ENCODE measurements around the gene CES2.

Gene CES2

DNA sequence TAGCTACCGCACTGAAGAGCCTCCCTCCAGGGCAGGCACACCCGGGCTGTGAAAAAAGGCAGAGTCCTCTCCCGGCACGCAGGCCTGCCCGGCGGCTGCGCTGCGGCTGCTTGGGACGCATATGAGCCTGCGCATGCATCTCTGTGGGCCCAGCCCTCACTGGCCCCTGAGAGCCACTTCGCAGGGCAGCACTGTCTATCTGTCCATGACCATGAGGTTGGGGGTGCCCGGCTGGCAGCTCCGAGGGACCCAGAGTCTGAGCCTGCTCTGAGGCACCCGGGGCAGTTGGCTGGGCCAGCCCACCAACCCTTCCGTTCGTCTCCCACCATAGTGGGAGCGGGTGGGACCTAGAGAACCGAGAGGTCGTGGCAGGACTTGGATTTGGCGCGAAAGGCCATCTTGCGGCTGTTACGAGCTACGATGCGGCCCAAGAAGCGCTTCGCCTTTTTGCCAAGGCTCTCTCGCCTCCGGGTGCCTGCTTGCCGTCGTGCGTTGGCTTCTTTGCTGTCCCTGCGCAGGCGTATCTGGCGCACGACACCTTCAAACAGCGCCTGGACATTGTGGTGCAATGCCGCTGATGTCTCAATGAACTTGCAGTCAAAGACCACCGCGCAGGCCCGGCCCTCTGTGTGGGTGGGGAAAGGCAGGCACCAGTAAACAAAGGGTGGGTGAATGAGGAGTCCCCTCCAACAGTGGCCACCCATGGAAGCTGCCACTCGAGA, 13.4 kb upstream of the CES2 start:
- Histone ChIP-seq H3K27me3 (ENCODE audit: insufficient read depth, low read length) (0 out of 2 replicates have a peak, but pooled peaks cover 4% of the 10 kb centered on the region), H3K4me1 (ENCODE audit: insufficient read depth, low read length, severe bottlenecking) (peaks cover 10% of the 10 kb centered on the region), H3K9ac (ENCODE audit: low read length) (no peak overlapping the region), H2AFZ (ENCODE audit: low read length) (no peak overlapping the region), H3K79me2 (ENCODE audit: insufficient read depth, low read length) (no peaks in the 10 kb centered on the region), H3K36me3 (ENCODE audit: insufficient read depth, low read length) (no peaks in the 10 kb centered on the region), H3K4me3 (ENCODE audit: low read depth, low read length, poor library complexity, severe bottlenecking) (no peak overlapping the region), H4K20me1 (ENCODE audit: insufficient read depth, low read length) (no peaks in the 10 kb centered on the region), H3K27ac (ENCODE audit: low read depth, low read length, poor library complexity, severe bottlenecking) (no peak overlapping the region), H3F3A (ENCODE audit: insufficient read depth, low read length) (no peaks in the 10 kb centered on the region), H3K9me2 (ENCODE audit: low read depth, low read length) (no peaks in the 10 kb centered on the region), H3K4me2 (ENCODE audit: low read length) (no peak overlapping the region), H3K9me3 (ENCODE audit: low read length) (no peaks in the 10 kb centered on the region)
- TF ChIP-seq, protein P1, sequence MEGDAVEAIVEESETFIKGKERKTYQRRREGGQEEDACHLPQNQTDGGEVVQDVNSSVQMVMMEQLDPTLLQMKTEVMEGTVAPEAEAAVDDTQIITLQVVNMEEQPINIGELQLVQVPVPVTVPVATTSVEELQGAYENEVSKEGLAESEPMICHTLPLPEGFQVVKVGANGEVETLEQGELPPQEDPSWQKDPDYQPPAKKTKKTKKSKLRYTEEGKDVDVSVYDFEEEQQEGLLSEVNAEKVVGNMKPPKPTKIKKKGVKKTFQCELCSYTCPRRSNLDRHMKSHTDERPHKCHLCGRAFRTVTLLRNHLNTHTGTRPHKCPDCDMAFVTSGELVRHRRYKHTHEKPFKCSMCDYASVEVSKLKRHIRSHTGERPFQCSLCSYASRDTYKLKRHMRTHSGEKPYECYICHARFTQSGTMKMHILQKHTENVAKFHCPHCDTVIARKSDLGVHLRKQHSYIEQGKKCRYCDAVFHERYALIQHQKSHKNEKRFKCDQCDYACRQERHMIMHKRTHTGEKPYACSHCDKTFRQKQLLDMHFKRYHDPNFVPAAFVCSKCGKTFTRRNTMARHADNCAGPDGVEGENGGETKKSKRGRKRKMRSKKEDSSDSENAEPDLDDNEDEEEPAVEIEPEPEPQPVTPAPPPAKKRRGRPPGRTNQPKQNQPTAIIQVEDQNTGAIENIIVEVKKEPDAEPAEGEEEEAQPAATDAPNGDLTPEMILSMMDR (IDR thresholded peaks at IDR 0.05; ENCODE audit: low read length), result no peak
- TF ChIP-seq EZH2 (IDR thresholded peaks at IDR 0.05; ENCODE audit: borderline replicate concordance, low read length), result no peak

DNA sequence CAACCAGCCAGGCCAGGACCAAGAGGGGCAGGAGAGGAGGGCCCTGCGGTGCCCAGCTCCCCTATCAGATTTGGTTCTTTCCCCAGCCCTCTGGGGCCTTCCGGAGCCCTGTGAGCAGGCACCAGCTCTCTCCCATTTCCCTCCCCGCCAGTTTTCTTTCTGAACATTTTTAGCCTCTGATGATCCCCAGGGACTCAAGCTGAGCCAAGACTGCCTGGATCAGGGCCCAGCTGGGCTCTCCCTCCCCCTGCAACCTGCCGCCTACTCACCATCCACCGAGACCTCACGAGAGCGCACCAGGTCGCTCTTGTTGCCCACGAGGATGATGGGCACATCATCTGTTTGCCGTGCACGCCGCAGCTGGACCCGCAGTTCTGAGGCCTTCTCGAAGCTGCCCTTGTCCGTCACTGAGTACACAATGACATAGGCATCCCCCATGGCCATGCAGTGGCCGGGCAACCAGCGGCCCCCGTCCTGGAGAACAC, 12.0 kb upstream of the CES2 start:
- no peak overlapping the region for H2AFZ ChIP-seq (ENCODE audit: low read length)
- TF ChIP-seq EZH2 (IDR thresholded peaks at IDR 0.05; ENCODE audit: borderline replicate concordance, low read length), result no peak
- TF ChIP-seq, protein P1 (IDR thresholded peaks at IDR 0.05; ENCODE audit: low read length), result no peak

DNA sequence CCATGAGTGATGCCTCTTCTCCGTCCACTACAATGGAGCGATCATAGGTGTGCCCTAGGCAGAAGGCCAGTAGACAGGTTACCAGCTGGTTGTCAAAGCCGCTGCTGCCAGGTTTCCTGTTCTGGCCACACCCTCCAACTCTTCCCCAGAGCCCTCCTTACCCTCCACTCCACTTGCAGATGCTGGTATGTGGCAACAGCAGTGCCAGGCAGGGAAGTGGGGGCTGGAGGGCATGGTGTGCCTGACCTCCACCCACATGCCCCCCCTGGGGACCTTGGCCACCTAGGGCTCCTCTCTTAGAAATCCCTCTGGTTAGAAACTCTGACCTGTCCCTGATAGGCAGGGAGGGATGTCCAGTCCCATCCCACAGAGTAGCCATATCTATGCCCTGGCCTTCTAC, 11.4 kb upstream of the CES2 start:
- H3K4me1 ChIP-seq (ENCODE audit: insufficient read depth, low read length, severe bottlenecking), result peaks cover 10% of the 10 kb centered on the region
- H3K79me2 ChIP-seq (ENCODE audit: insufficient read depth, low read length), result no peaks in the 10 kb centered on the region
- no peak overlapping the region for H3K9ac ChIP-seq (ENCODE audit: low read length)
- no peaks in the 10 kb centered on the region for H3F3A ChIP-seq (ENCODE audit: insufficient read depth, low read length)
- TF ChIP-seq, protein P1 (IDR thresholded peaks at IDR 0.05; ENCODE audit: low read length), result no peak
- H3K27me3 ChIP-seq (ENCODE audit: insufficient read depth, low read length), result 0 out of 2 replicates have a peak, but pooled peaks cover 4% of the 10 kb centered on the region
- H4K20me1 ChIP-seq (ENCODE audit: insufficient read depth, low read length), result no peaks in the 10 kb centered on the region
- H3K9me2 ChIP-seq (ENCODE audit: low read depth, low read length), result no peaks in the 10 kb centered on the region
- H3K27ac ChIP-seq (ENCODE audit: low read depth, low read length, poor library complexity, severe bottlenecking), result no peak overlapping the region
- no peak overlapping the region for H2AFZ ChIP-seq (ENCODE audit: low read length)
- H3K9me3 ChIP-seq (ENCODE audit: low read length), result no peaks in the 10 kb centered on the region
- no peak overlapping the region for H3K4me3 ChIP-seq (ENCODE audit: low read depth, low read length, poor library complexity, severe bottlenecking)
- no peaks in the 10 kb centered on the region for H3K36me3 ChIP-seq (ENCODE audit: insufficient read depth, low read length)
- no peak overlapping the region for H3K4me2 ChIP-seq (ENCODE audit: low read length)

More for the DNA sequence above, 12.0 kb upstream of the CES2 start:
- Histone ChIP-seq H3K9me3 (ENCODE audit: low read length) (no peaks in the 10 kb centered on the region), H4K20me1 (ENCODE audit: insufficient read depth, low read length) (no peaks in the 10 kb centered on the region), H3K4me1 (ENCODE audit: insufficient read depth, low read length, severe bottlenecking) (peaks cover 10% of the 10 kb centered on the region), H3K27ac (ENCODE audit: low read depth, low read length, poor library complexity, severe bottlenecking) (no peak overlapping the region), H3K9me2 (ENCODE audit: low read depth, low read length) (no peaks in the 10 kb centered on the region), H3K36me3 (ENCODE audit: insufficient read depth, low read length) (no peaks in the 10 kb centered on the region), H3K27me3 (ENCODE audit: insufficient read depth, low read length) (0 out of 2 replicates have a peak, but pooled peaks cover 4% of the 10 kb centered on the region), H3K4me3 (ENCODE audit: low read depth, low read length, poor library complexity, severe bottlenecking) (no peak overlapping the region), H3F3A (ENCODE audit: insufficient read depth, low read length) (no peaks in the 10 kb centered on the region), H3K79me2 (ENCODE audit: insufficient read depth, low read length) (no peaks in the 10 kb centered on the region), H3K4me2 (ENCODE audit: low read length) (no peak overlapping the region), H3K9ac (ENCODE audit: low read length) (no peak overlapping the region)
